ENCODE data around the gene PTAR1.

The PTAR1 gene

DNA sequence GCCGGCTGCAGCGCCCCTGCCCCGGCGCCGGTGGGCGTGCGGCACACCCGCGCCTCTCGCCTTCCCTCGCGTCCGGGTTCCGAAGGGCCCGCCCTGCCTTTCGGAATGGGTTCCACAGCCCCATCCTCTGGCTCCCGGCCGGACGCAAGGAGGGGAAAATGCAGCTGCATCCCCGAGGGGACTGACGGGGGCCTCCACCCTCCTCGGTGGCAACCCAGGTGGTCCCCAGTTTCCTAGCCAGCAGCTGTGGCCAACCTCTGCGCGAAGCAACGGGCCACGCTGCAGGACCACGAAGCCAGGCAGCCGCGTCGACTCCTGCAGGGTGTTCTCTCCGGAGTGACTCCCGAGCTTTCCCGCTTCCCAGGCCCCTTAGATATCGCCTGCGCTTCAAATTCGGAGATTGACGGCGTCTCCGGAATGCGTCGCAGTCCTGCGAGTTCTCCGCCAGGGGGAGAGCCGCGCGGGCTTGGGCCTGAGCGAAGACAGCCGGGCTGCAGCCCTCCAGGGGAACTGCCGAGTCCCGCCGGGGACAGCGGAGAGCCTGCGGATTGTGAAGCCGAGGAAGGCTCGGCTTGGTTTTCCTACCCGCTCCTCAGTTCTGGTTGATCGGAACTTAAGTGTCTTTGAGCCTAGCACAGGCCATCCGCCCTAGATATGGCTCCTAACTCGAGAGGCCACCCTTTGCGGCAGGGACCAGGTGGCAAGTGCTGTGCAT is 87.1 kb downstream of the PTAR1 start:
- FAIRE-seq = no peak

DNA sequence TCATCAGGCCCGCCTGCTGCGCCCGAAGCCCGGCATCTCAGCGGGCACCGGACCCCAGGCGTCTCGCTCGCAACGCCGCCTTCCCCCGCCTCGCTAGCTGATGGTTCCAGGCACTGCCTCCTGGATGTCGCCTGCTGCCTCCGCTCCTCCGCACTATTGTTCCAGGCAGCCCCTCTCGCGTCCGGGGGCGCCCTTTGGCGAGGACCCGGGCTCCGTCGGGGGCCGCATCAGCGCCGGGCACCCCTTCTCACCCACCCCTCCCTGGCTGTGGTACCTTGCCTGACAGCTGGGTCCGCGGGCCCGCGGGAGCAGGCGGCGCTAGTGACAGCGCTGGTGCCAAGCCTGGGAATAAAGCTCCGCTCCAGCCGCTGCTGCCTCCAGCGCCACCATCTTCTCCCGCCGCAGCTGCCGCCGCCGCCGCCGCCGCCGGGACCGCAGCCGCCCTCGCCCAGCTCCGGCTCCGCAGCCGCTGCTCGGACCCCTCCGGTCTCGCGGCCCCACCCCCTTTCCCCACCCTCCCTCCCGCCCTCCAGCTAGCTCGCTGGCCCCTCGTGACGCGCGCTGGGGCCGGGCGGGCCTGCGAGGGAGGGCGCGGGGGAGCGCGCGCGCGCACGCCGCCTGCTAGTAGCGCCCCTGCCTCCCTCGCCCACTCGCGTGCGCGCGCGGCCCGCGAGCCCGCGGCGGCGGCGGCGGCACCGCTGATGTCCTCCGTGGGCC is 87.8 kb downstream of the PTAR1 start, which contains the start of gene APBA1:
Gene APBA1, minus strand, starts transcription at position 493 of the 717 bp plus-strand sequence.
- no peak for FAIRE-seq

GRCh38 chr9:69671311-69671878 is 88.4 kb downstream of the PTAR1 start:
- FAIRE-seq = no peak

GRCh38 chr9:69667306-69667705 is 92.5 kb downstream of the PTAR1 start:
- no peak for FAIRE-seq

- no peak for FAIRE-seq
Observed at GRCh38 chr9:69660304-69660703, 99.5 kb downstream of the PTAR1 start.
